SU-DHL-6 (cell line): ENCODE results near the gene GREM2.

Source experiments
- H2AFZ ChIP-seq: fragments of 200-600 bp; sonication (generic); 2 replicates; pipeline ENCODE4 v1.6.1; 2014; ENCODE audit warnings: low read depth, mild to moderate bottlenecking, moderate library complexity, mixed read lengths, antibody characterized with exemption, low read length; ENCODE audit not compliant: severe bottlenecking
- H3F3A ChIP-seq: fragments of 200-600 bp; shearing (Covaris generic); 2 replicates; pipeline ENCODE4 v1.6.0; 2016; ENCODE audit warnings: antibody characterized with exemption, mild to moderate bottlenecking; ENCODE audit not compliant: insufficient read depth
- H3K27ac ChIP-seq: fragments of 200-600 bp; sonication (generic); 2 replicates; pipeline ENCODE4 v1.5.1; 2016; ENCODE audit warnings: low read depth, mild to moderate bottlenecking, low read length, moderate library complexity, mixed read lengths
- H3K27me3 ChIP-seq: fragments of 200-600 bp; sonication (generic), shearing (Covaris generic); 2 replicates; pipeline ENCODE4 v1.6.0; 2014; ENCODE audit warnings: mild to moderate bottlenecking, low read length
- H3K36me3 ChIP-seq: fragments of 200-600 bp; sonication (generic); 2 replicates; pipeline ENCODE4 v1.6.1; 2014; ENCODE audit warnings: mild to moderate bottlenecking, low read length, mixed read lengths
- H3K4me2 ChIP-seq: fragments of 300-600, 200-600 bp; shearing (Covaris generic), sonication (generic); 2 replicates; pipeline ENCODE4 v1.6.0; 2014; ENCODE audit warnings: low read length, low read depth, mild to moderate bottlenecking; ENCODE audit not compliant: poor library complexity, severe bottlenecking
- H3K4me3 ChIP-seq: fragments of 200-600 bp; sonication (generic); 2 replicates; pipeline ENCODE4 v1.5.1; 2014; ENCODE audit warnings: antibody characterized with exemption, low read length, mild to moderate bottlenecking, mixed read lengths; ENCODE audit not compliant: insufficient read depth, poor library complexity, severe bottlenecking
- H3K79me2 ChIP-seq: fragments of 200-600 bp; sonication (generic); 2 replicates; pipeline ENCODE4 v1.6.1; 2014; ENCODE audit warnings: mild to moderate bottlenecking, low read length, moderate library complexity; ENCODE audit not compliant: insufficient read depth
- H3K9ac ChIP-seq: fragments of 200-600 bp; sonication (generic); 2 replicates; pipeline ENCODE4 v1.7.0; 2014; ENCODE audit warnings: mild to moderate bottlenecking, low read length
- H3K9me2 ChIP-seq: fragments of 200-600 bp; sonication (generic); replicated peaks from 2 replicates; pipeline ENCODE4 v1.6.1; 2014; ENCODE audit warnings: low read length; ENCODE audit not compliant: insufficient read depth
- H3K9me3 ChIP-seq: fragments of 200-600 bp; sonication (generic); 2 replicates; pipeline ENCODE4 v1.6.1; 2014; ENCODE audit warnings: low read length, mixed read lengths; ENCODE audit not compliant: insufficient read depth
- H4K20me1 ChIP-seq: fragments of 200-600 bp; sonication (generic); 2 replicates; pipeline ENCODE4 v1.6.1; 2014; ENCODE audit warnings: low read depth, mild to moderate bottlenecking, antibody characterized with exemption, low read length, moderate library complexity, mixed read lengths
- EZH2phosphoT487 ChIP-seq: fragments of 200-600 bp; sonication (generic), shearing (Covaris generic); conservative IDR thresholded peaks from 2 replicates; pipeline ENCODE4 v1.6.1; 2018; ENCODE audit warnings: mild to moderate bottlenecking, antibody characterized with exemption, low read length, moderate library complexity, mixed read lengths
- TF ChIP-seq, protein P1 (sequence below): fragments of 200-600 bp; sonication (generic); IDR thresholded peaks from one replicate; pipeline ENCODE4 v1.5.1; 2017; ENCODE audit warnings: antibody characterized with exemption, mild to moderate bottlenecking, low read length, moderate library complexity; ENCODE audit not compliant: insufficient read depth, poor library complexity, severe bottlenecking

GREM2 gene

DNA sequence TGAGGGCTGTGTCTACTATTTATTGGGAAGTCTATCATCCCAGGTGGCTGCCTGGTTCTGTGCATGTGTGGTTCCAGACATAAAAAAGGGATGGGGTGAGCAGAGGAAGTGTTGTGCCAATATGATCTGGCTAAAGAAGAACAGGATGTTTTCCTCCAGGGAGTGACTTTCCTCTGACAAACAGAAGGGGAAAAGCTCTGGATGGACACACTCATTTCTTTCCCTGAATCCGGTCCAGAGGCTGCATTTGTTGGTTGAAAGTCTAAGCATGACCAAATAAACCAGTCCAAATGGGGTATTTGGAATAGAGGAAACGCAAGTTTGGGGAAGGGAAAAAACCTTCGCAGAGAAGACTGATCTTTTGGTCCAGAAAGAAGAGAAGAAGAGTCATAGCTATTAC, 12.7 kb downstream of the GREM2 start:
- H3K4me3 ChIP-seq: no peak overlapping the region
- no peaks in the 10 kb centered on the region for H3K36me3 ChIP-seq
- no peaks in the 10 kb centered on the region for H3K9me3 ChIP-seq
- no peaks in the 10 kb centered on the region for H3F3A ChIP-seq
- no peak overlapping the region for H3K9ac ChIP-seq
- no peak overlapping the region for H2AFZ ChIP-seq
- no peak for TF ChIP-seq EZH2phosphoT487
- TF ChIP-seq, protein P1, sequence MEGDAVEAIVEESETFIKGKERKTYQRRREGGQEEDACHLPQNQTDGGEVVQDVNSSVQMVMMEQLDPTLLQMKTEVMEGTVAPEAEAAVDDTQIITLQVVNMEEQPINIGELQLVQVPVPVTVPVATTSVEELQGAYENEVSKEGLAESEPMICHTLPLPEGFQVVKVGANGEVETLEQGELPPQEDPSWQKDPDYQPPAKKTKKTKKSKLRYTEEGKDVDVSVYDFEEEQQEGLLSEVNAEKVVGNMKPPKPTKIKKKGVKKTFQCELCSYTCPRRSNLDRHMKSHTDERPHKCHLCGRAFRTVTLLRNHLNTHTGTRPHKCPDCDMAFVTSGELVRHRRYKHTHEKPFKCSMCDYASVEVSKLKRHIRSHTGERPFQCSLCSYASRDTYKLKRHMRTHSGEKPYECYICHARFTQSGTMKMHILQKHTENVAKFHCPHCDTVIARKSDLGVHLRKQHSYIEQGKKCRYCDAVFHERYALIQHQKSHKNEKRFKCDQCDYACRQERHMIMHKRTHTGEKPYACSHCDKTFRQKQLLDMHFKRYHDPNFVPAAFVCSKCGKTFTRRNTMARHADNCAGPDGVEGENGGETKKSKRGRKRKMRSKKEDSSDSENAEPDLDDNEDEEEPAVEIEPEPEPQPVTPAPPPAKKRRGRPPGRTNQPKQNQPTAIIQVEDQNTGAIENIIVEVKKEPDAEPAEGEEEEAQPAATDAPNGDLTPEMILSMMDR: no peak
- H3K4me2 ChIP-seq: no peak overlapping the region
- H3K27me3 ChIP-seq: no peaks in the 10 kb centered on the region
- no peaks in the 10 kb centered on the region for H3K9me2 ChIP-seq
- no peak overlapping the region for H3K27ac ChIP-seq
- no peaks in the 10 kb centered on the region for H3K79me2 ChIP-seq
- no peaks in the 10 kb centered on the region for H4K20me1 ChIP-seq

GRCh38 chr1:240598216-240599001, 13.5 kb downstream of the GREM2 start:
- Histone ChIP-seq H2AFZ (no peak overlapping the region), H3K9me3 (no peaks in the 10 kb centered on the region), H3K27ac (no peak overlapping the region), H3K27me3 (no peaks in the 10 kb centered on the region), H3F3A (no peaks in the 10 kb centered on the region), H3K79me2 (no peaks in the 10 kb centered on the region), H3K4me3 (no peak overlapping the region), H3K4me2 (no peak overlapping the region), H3K36me3 (no peaks in the 10 kb centered on the region), H3K9ac (no peak overlapping the region), H4K20me1 (no peaks in the 10 kb centered on the region), H3K9me2 (no peaks in the 10 kb centered on the region)
- TF ChIP-seq, protein P1: no peak
- TF ChIP-seq EZH2phosphoT487: no peak

DNA sequence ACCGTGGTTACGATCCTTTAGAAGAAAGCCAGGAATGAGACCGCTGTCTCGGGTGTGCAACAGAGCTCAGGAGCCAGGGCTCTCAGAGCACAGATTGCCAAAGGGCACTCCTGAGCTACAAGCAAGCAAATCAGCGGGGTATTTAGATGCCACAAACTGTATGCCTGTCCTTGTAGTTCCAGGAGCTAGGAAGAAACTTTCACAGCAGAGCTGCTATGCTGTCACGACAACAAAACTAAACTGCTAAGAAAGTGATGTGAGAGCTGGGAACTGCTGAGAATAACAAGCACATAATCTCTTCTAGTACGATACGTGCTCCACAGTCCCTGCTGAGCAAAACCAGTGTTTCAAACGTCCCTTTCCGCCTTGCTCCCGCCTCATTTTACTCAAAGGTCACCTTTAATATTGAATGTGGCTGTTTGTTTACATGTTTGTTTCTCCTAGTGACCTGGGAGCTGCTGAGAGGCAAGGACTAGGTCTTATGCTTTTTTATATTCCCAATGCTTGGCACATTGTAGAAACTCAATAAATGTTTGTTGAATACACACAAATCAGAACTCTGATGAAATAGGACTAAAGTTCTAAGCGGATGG, 14.7 kb downstream of the GREM2 start:
- H3K27ac ChIP-seq: no peak overlapping the region
- H3K36me3 ChIP-seq: no peaks in the 10 kb centered on the region
- TF ChIP-seq EZH2phosphoT487: no peak
- TF ChIP-seq, protein P1: no peak
- H3K9me3 ChIP-seq: no peaks in the 10 kb centered on the region
- H2AFZ ChIP-seq: no peak overlapping the region
- H3K4me2 ChIP-seq: no peak overlapping the region
- H3K4me3 ChIP-seq: no peak overlapping the region
- H3K27me3 ChIP-seq: no peaks in the 10 kb centered on the region
- no peaks in the 10 kb centered on the region for H3K79me2 ChIP-seq
- no peaks in the 10 kb centered on the region for H4K20me1 ChIP-seq
- no peaks in the 10 kb centered on the region for H3K9me2 ChIP-seq
- H3K9ac ChIP-seq: no peak overlapping the region
- no peaks in the 10 kb centered on the region for H3F3A ChIP-seq
